Hepatocyte (in vitro differentiated cells): ENCODE results near the gene LRRC8A.

Source experiments
- EZH2 ChIP-seq: fragments of 200-600 bp; sonication (generic); IDR thresholded peaks from 2 replicates; pipeline ENCODE4 v1.6.1; 2016; ENCODE audit warnings: antibody characterized with exemption, mild to moderate bottlenecking, borderline replicate concordance
- TF ChIP-seq, protein P1 (sequence below): fragments of 200-600 bp; sonication (generic); IDR thresholded peaks from 2 replicates; pipeline ENCODE4 v1.5.1; 2016; ENCODE audit warnings: antibody characterized with exemption, mild to moderate bottlenecking; ENCODE audit not compliant: poor library complexity

- TF ChIP-seq, protein P1, sequence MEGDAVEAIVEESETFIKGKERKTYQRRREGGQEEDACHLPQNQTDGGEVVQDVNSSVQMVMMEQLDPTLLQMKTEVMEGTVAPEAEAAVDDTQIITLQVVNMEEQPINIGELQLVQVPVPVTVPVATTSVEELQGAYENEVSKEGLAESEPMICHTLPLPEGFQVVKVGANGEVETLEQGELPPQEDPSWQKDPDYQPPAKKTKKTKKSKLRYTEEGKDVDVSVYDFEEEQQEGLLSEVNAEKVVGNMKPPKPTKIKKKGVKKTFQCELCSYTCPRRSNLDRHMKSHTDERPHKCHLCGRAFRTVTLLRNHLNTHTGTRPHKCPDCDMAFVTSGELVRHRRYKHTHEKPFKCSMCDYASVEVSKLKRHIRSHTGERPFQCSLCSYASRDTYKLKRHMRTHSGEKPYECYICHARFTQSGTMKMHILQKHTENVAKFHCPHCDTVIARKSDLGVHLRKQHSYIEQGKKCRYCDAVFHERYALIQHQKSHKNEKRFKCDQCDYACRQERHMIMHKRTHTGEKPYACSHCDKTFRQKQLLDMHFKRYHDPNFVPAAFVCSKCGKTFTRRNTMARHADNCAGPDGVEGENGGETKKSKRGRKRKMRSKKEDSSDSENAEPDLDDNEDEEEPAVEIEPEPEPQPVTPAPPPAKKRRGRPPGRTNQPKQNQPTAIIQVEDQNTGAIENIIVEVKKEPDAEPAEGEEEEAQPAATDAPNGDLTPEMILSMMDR = no peak
- no peak for TF ChIP-seq EZH2
Measured at GRCh38 chr9:128918921-128919320, 37.0 kb downstream of the LRRC8A start.
